Heart right ventricle (tissue), 16 donors: ENCODE data around the gene FAM47E. TPM values are rescaled to one million over a fixed set of nuclear protein-coding genes. Genes with fewer than 3 reads are reported as not detected.

Source experiments
- ATAC-seq, 8 donors: fragments of 200-7000 bp; cut with Tn5 transposase; one replicate each; pipeline ENCODE4 v1.9.1; 2020; ENCODE audit warnings: mild to moderate bottlenecking in 8 of 8, moderate library complexity in 8 of 8, moderate number of reproducible peaks in 1 of 8
- DNase-seq, 2 donors: peaks; one replicate each; pipeline ENCODE4 v3.0.0-alpha.2; 2020
- H3K27ac ChIP-seq, 10 donors: fragments of 200-600 bp; sonication (generic) in 2 of 10; one replicate each; pipeline versions ENCODE4 v1.5.0 to v1.8.0; 2020 to 2022; ENCODE audit warnings: mild to moderate bottlenecking in 3 of 10
- H3K27me3 ChIP-seq, 7 donors: fragments of 200-600 bp; one replicate each; pipeline ENCODE4 v1.8.0; 2021 to 2022; ENCODE audit warnings: mild to moderate bottlenecking in 2 of 7
- H3K36me3 ChIP-seq, 9 donors: fragments of 200-600 bp; sonication (generic) in 1 of 9; one replicate each; pipeline versions ENCODE4 v1.5.0 to v1.8.0; 2020 to 2022; ENCODE audit warnings: mild to moderate bottlenecking in 2 of 9
- H3K4me1 ChIP-seq, 9 donors: fragments of 200-600 bp; sonication (generic) in 1 of 9; one replicate each; pipeline versions ENCODE4 v1.5.0 to v1.8.0; 2020 to 2022; ENCODE audit warnings: mild to moderate bottlenecking in 4 of 9
- H3K4me3 ChIP-seq, 10 donors: fragments of 200-600 bp; sonication (generic) in 2 of 10; one replicate each; pipeline versions ENCODE4 v1.5.0 to v1.8.0; 2020 to 2022; ENCODE audit warnings: mild to moderate bottlenecking in 7 of 10, moderate library complexity in 2 of 10
- H3K9me3 ChIP-seq, 11 donors: fragments of 200-600 bp in 10 of 11; sonication (generic) in 2 of 11; one replicate each; pipeline versions ENCODE4 v1.5.0 to v1.8.0; 2013 to 2022; ENCODE audit warnings: mild to moderate bottlenecking in 2 of 11, control low read depth in 1 of 11, moderate library complexity in 1 of 11
- CTCF ChIP-seq, 9 donors: fragments of 200-600 bp; sonication (generic) in 2 of 9; IDR thresholded peaks; one replicate each; pipeline versions ENCODE4 v1.5.0 to v1.8.0; 2021 to 2022; ENCODE audit warnings: antibody characterized with exemption in 9 of 9, mild to moderate bottlenecking in 5 of 9, moderate library complexity in 1 of 9
- WGBS, 2 donors: extraction: QIAGEN DNeasy Blood & Tissue Kit; methylation state at CpG; one replicate each; pipeline ENCODE4 v1.1.7; 2013; ENCODE audit warnings: inconsistent platforms in 1 of 2; 5-methylcytosine and 5-hydroxymethylcytosine counted together
- intact Hi-C, 10 donors: fragments of 100-400 bp; cut with DNase I; formaldehyde crosslinking; loops; one replicate each; pipeline versions ENCODE4 v1.11.1 to v1.14.2; 2022
- polyA plus RNA-seq, 2 donors: library from polyadenylated mRNA; stranded (reverse); fragments of 200-250 nt; gene quantifications; one replicate each; pipeline ENCODE4 v1.2.3, GENCODE V29; 2013
- total RNA-seq, 10 donors: library from RNA; stranded (reverse); fragmentation: NEBNext Ultra II Directional in 3 of 10; extraction: Animal tissue kit (Norgen Biotek cat#: 25700) in 3 of 10; gene quantifications; one replicate each; pipeline versions ENCODE4 v1.2.1 to v1.2.4, GENCODE V29; 2021 to 2023
- donor health status: Arrhythmogenic right ventricular cardiomyopathy.
- donor health status: ischemic (EF 13 %, LVEDD 7.1; RV severe dilation, severe dysfunction).
- donor health status: healthy with polysubstance abuse.
- donor health status: DM: no; HTN: yes; CAD: no.
- donor health status: DM: no; HTN: no; CAD: no.
- donor health status: ischemic (EF 25% LVEDD 6.9; RV normal size, moderate dysfunction).
- donor health status: ischemic (EF 25% LVEDD 5.7; RV mildly dilated, moderate dysfunction).
- donor health status: healthy.
- donor health status: DM: yes; HTN: yes; CAD: no.
- donor health status: Ischemic cardiomyopathy.
- donor health status: ischemic (EF 35%, LVEDD 5.7; RV mildly dilated, moderate dysfunction).
- donor health status: nonischemic (EF 11% LVEDD 7.7; RV severe dilation, severe dysfunction).
- donor health status: DM: yes; HTN: yes; CAD: no.
- donor health status: PGD.
- donor health status: ischemic (EF 29% LVEDD 5.4; RV normal size, mild dysfunction).
- donor health status: nonischemic (EF 23%, LVEDD 6.1; RV moderate dilation, normal function).

FAM47E gene
- total and polyA plus RNA-seq, 12 donors = 0.68 to 6.3 (median 3.1) TPM

DNA sequence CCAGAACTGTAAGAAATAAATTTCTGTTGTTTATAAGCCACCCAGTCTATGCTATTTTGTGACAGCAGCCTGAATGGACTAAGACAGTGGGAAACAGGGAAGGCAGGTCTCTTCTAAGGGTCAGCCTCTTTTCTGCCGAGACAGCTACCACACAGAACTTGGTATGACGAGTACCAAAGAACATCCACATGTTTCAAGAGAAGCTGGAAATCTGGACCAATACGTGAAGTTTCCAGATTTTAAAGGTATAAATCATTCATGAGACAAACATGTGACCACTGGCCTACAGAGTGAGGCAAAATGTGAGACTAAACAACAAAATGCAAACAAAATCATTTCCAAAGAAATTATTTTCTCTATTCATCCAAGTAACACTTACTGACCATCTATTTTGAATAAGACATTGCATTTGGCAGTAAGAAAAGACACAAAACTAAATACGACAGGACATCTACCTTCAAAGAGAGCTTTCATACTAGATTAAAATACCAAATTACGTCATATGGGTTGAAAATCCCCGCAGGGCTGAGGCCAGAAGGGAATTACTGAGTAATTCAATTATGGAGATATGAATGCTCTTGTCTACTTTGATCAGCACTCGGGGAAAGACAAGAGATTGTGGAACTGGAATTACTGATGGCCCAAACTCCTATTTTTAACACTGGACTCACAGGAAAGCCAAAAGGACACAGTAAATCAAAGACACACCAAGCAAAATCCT, 45.1 kb upstream of the FAM47E start:
- ATAC-seq (no peak), DNase-seq (no peak)
- WGBS, 2 donors = 47 to 62% methylated on average over 7 of the region's 7 CpGs
- no peak overlapping the region for H3K4me3 ChIP-seq
- H3K4me1 ChIP-seq = peaks cover 24 to 98% (median 87%) of the 10 kb centered on the region in 9 donors
- H3K9me3 ChIP-seq = no peaks in the 10 kb centered on the region
- peak overlapping the region in 9 of 10 donors; percentile 30 to 97 (median 95) for H3K27ac ChIP-seq
- intact Hi-C loops = no loop called here
- no peaks in the 10 kb centered on the region for H3K27me3 ChIP-seq
- H3K36me3 ChIP-seq = no peaks in the 10 kb centered on the region
- no peak for TF ChIP-seq CTCF (IDR thresholded peaks at IDR 0.05)

DNA sequence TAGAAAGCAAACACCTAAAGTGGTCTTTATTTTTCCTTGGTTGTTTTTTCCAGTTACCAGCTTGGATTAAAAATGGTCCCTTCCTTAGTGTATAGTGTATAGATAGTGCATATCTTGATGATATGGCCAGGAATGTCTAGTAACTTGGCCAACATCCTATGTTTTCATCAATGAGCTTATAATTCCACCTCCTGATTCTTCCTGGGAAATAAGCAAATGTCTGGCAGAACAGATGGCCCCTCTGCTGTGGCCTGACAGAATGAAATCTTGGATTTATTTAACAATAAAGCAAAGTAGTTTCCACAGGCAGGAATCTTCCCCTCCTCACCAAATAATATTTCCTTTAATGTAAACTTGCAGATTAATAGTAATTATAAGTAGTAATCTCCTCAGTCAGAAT, 44.0 kb upstream of the FAM47E start:
- peak overlapping the region in 3 of 10 donors; percentile 8 to 37 (median 30) for H3K4me3 ChIP-seq
- intact Hi-C loops = no loop called here
- TF ChIP-seq CTCF (IDR thresholded peaks at IDR 0.05) = no peak
- DNase-seq (no peak), ATAC-seq (no peak)
- no peaks in the 10 kb centered on the region for H3K9me3 ChIP-seq
- H3K27ac ChIP-seq = peak overlapping the region in 9 of 10 donors; percentile 57 to 97 (median 95)
- peaks cover 24 to 98% (median 89%) of the 10 kb centered on the region in 9 donors for H3K4me1 ChIP-seq
- H3K36me3 ChIP-seq = no peaks in the 10 kb centered on the region
- H3K27me3 ChIP-seq = no peaks in the 10 kb centered on the region

DNA sequence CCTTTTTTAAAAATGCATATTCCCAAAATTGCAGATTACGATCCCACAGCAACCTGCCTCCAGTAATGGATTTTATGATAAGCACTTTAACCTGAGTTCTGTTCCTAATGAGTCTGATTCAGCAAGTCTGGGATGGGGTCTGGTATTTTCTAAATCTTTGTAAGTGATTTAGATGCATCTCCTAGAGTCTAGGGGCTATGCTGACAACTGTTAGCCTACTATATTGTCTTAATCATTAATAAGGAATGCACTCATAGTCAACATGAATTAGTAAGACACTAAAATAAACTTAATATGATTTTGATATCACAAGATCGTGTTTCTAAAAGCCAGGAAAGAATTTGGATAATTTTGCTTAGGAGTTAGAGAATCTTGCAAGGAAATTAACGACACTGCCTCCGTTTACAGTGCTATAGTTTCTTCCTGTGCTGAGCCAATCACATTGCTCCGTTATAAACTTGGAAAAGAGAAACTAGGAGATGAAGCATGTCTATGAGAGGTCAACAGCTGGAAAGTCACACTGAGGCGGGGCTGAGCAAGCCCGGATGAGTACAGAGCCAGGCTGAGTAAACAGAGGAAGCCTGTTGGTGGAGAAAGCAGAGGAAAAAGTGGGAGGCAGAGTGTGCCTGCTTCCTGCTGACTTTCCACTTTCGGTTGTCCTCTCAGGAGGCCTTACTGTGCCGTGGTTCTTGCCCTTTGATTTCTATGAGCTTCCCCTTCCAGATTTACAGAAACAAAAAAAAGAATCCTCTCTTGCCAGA, 43.3 kb upstream of the FAM47E start:
- ATAC-seq = peak; percentile 91 to 95 (median 94)
- intact Hi-C loops = no loop called here
- WGBS, 2 donors = 15 to 19% methylated on average over 9 of the region's 9 CpGs

More for the DNA sequence above, 43.3 kb upstream of the FAM47E start:
- Histone ChIP-seq H3K4me3 (peak overlapping the region in 9 of 10 donors; percentile 2 to 37 (median 31)), H3K36me3 (no peaks in the 10 kb centered on the region), H3K9me3 (no peaks in the 10 kb centered on the region), H3K27ac (peak overlapping the region; percentile 44 to 97 (median 94)), H3K4me1 (peaks cover 24 to 95% (median 87%) of the 10 kb centered on the region in 9 donors), H3K27me3 (no peaks in the 10 kb centered on the region)
- TF ChIP-seq CTCF (IDR thresholded peaks at IDR 0.05) = no peak
- peak; percentile 68 to 89 for DNase-seq
